BLaER1 (cell line): ENCODE measurements around the gene ZBTB17.

Experiments used
- H3K27ac ChIP-seq: shearing (Covaris generic); formaldehyde crosslinking; 2 replicates; pipeline ENCODE4 v1.8.1; 2022
- H3K27me3 ChIP-seq: shearing (Covaris generic); formaldehyde crosslinking; 2 replicates; pipeline ENCODE4 v1.8.1; 2022
- H3K36me3 ChIP-seq: shearing (Covaris generic); formaldehyde crosslinking; 2 replicates; pipeline ENCODE4 v1.8.1; 2022
- H3K4me1 ChIP-seq: shearing (Covaris generic); formaldehyde crosslinking; 2 replicates; pipeline ENCODE4 v1.8.1; 2022
- H3K4me2 ChIP-seq: shearing (Covaris generic); formaldehyde crosslinking; 2 replicates; pipeline ENCODE4 v1.8.1; 2022
- H3K4me3 ChIP-seq: shearing (Covaris generic); formaldehyde crosslinking; 2 replicates; pipeline ENCODE4 v1.8.1; 2022
- H3K9ac ChIP-seq: shearing (Covaris generic); formaldehyde crosslinking; 2 replicates; pipeline ENCODE4 v1.8.1; 2022
- H3K9me3 ChIP-seq: shearing (Covaris generic); formaldehyde crosslinking; 2 replicates; pipeline ENCODE4 v1.8.1; 2022
- H4K20me1 ChIP-seq: shearing (Covaris generic); formaldehyde crosslinking; 2 replicates; pipeline ENCODE4 v1.8.1; 2022
- Cebpa-rat ChIP-seq: shearing (Covaris generic); IDR thresholded peaks from 2 replicates; pipeline ENCODE4 v1.8.1; 2022

Gene ZBTB17

GRCh38 chr1:15969321-15969880, 6.5 kb downstream of the ZBTB17 start:
- peaks cover 23% of the 10 kb centered on the region for H3K9me3 ChIP-seq
- no peaks in the 10 kb centered on the region for H3K27me3 ChIP-seq
- peaks cover 68% of the 10 kb centered on the region for H3K4me1 ChIP-seq
- H3K4me3 ChIP-seq = no peak overlapping the region
- no peak overlapping the region for H3K4me2 ChIP-seq
- TF ChIP-seq Cebpa-rat = no peak
- H4K20me1 ChIP-seq = peaks cover 68% of the 10 kb centered on the region
- peaks cover 67% of the 10 kb centered on the region for H3K36me3 ChIP-seq
- H3K9ac ChIP-seq = no peak overlapping the region
- no peak overlapping the region for H3K27ac ChIP-seq

DNA sequence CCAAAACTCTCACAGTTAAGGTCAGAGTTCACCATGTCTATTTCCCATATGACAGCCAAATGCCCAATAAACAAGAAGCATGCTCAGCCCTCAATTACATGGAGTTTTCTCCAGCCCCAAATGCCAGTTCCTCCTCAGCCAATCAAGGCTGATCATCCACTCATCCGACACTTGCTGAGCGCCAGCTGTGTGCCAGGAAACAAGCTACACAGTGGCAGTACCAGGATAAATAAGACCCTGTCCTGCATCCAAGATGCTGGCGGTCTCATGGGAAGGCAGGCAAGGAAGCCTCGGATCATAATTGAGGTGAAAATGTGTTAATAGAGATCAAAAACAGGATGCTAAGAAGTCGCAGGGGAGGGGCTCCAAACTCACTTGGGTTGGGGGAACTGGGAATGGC, 7.7 kb downstream of the ZBTB17 start:
- Histone ChIP-seq H3K4me2 (peak overlapping the region; percentile 86), H3K27me3 (no peaks in the 10 kb centered on the region), H3K4me3 (no peak overlapping the region), H3K36me3 (peaks cover 59% of the 10 kb centered on the region), H3K4me1 (peaks cover 68% of the 10 kb centered on the region), H3K9me3 (peaks cover 23% of the 10 kb centered on the region), H4K20me1 (peaks cover 68% of the 10 kb centered on the region), H3K9ac (no peak overlapping the region), H3K27ac (peak overlapping the region; percentile 1; the same call in 1 of the 2 replicates)
- TF ChIP-seq Cebpa-rat = no peak

GRCh38 chr1:15966956-15967344, 9.0 kb downstream of the ZBTB17 start:
- Histone ChIP-seq H3K27me3 (no peaks in the 10 kb centered on the region), H3K9ac (peak overlapping the region; percentile 64; the same call in 1 of the 2 replicates), H3K4me3 (0 out of 2 replicates have a peak overlapping the region, but pooled peaks have one; percentile 27), H3K4me2 (peak overlapping the region; percentile 86), H3K36me3 (peaks cover 47% of the 10 kb centered on the region), H3K4me1 (peaks cover 74% of the 10 kb centered on the region), H4K20me1 (peaks cover 69% of the 10 kb centered on the region), H3K27ac (peak overlapping the region; percentile 37), H3K9me3 (peaks cover 19% of the 10 kb centered on the region)
- no peak for TF ChIP-seq Cebpa-rat

DNA sequence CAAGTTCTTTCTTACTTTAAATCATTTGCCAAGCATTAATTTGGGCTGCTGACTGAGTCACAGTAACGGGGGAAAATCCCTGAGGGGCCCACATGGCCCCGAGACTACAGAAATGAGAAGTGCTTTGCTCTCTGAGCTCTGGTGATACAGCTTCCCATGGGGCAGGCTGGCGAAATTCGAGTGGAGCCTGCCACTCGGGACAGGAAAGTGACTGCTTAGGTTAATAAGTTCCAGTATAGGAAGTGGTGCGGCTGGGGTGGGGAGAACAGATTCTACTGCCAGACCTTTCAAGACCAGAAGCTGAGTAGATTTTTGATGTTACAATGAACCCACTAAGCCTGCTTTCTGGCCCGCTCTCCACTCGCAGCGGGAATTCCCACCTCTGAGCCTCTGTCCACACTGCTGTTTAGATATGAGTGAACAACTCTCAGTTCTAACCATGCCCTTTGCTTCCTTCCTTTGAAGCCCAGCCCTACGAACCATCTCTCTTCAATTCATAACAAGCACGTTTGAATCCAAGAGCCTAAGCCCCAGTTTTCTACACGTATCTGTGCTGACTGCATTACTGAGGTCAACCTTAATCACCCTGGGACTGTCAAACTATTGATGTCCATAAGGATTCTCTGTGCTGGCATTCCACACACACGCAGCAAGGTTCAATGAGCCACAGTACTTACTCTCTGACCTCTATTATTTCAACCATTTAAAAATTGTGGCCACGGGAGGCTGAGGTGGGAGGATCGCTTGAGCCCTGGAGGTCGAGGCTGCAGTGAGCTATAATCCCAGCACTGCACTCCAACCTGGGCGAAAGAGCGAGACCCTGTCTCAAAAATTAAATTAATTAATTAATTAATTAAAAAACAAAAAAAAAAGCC, 9.6 kb downstream of the ZBTB17 start:
- no peaks in the 10 kb centered on the region for H3K27me3 ChIP-seq
- H3K9me3 ChIP-seq = peaks cover 19% of the 10 kb centered on the region
- peak overlapping the region; percentile 27 for H3K4me3 ChIP-seq
- H3K4me1 ChIP-seq = peaks cover 77% of the 10 kb centered on the region
- no peak for TF ChIP-seq Cebpa-rat
- peaks cover 71% of the 10 kb centered on the region for H4K20me1 ChIP-seq
- H3K4me2 ChIP-seq = peak overlapping the region; percentile 86
- peak overlapping the region; percentile 75 for H3K27ac ChIP-seq
- H3K9ac ChIP-seq = peak overlapping the region; percentile 64
- H3K36me3 ChIP-seq = peaks cover 48% of the 10 kb centered on the region

GRCh38 chr1:15965228-15965767, 10.6 kb downstream of the ZBTB17 start:
- Histone ChIP-seq H4K20me1 (peaks cover 81% of the 10 kb centered on the region), H3K4me1 (peaks cover 87% of the 10 kb centered on the region), H3K9ac (no peak overlapping the region; the same call in 1 of the 2 replicates), H3K27me3 (no peaks in the 10 kb centered on the region), H3K27ac (peak overlapping the region; percentile 75), H3K4me2 (peak overlapping the region; percentile 86), H3K9me3 (peaks cover 18% of the 10 kb centered on the region), H3K36me3 (peaks cover 41% of the 10 kb centered on the region), H3K4me3 (peak overlapping the region; percentile 27; the same call in 1 of the 2 replicates)
- TF ChIP-seq Cebpa-rat = no peak

GRCh38 chr1:15963968-15964648, 11.8 kb downstream of the ZBTB17 start:
- TF ChIP-seq Cebpa-rat = 0 out of 2 replicates have a peak, but pooled peaks have one; percentile 21
- 0 out of 2 replicates have a peak overlapping the region, but pooled peaks have one; percentile 15 for H3K9ac ChIP-seq
- peak overlapping the region; percentile 75 for H3K27ac ChIP-seq
- H3K36me3 ChIP-seq = peaks cover 29% of the 10 kb centered on the region
- peak overlapping the region; percentile 86 for H3K4me2 ChIP-seq
- peaks cover 90% of the 10 kb centered on the region for H4K20me1 ChIP-seq
- H3K9me3 ChIP-seq = peaks cover 6% of the 10 kb centered on the region
- peaks cover 98% of the 10 kb centered on the region for H3K4me1 ChIP-seq
- no peaks in the 10 kb centered on the region for H3K27me3 ChIP-seq
- no peak overlapping the region for H3K4me3 ChIP-seq

DNA sequence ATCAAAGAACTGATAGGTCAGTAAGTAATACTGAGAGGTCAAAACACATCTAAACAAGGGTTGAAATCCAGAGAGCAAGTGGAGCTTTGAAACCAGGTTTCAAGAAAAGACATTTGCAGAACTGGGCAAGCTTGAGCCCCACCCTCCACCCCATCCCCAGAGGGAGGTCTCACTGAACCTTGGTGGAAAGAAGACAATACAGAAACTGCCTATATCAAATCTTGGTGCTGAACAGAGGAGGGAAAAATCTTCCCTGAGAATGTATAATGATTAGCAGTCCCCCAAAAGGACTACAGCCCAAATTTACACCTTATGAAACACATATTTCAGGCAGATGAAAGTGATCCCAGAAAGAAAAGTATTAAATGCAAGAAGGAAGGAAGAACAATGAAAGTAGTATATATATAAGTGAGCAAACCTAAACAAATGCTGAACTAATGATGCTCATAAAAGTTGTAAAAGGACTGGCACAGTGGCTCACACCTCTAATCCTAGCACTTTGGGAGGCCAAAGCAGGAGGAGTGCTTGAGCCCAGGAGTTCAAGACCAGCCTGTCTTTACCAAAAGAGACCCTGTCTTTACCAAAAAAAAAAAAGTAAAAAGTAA, 12.4 kb downstream of the ZBTB17 start:
- Histone ChIP-seq H3K4me3 (no peak overlapping the region), H3K4me1 (peaks cover 99% of the 10 kb centered on the region), H3K27me3 (no peaks in the 10 kb centered on the region), H3K27ac (peak overlapping the region; percentile 75), H3K9ac (0 out of 2 replicates have a peak overlapping the region, but pooled peaks have one; percentile 15), H3K4me2 (peak overlapping the region; percentile 86), H3K36me3 (peaks cover 26% of the 10 kb centered on the region), H4K20me1 (peaks cover 92% of the 10 kb centered on the region), H3K9me3 (no peaks in the 10 kb centered on the region)
- no peak for TF ChIP-seq Cebpa-rat

GRCh38 chr1:15962671-15963362, 13.1 kb downstream of the ZBTB17 start:
- Histone ChIP-seq H3K9ac (peak overlapping the region; percentile 31; the same call in 1 of the 2 replicates), H3K27me3 (no peaks in the 10 kb centered on the region), H3K4me2 (peak overlapping the region; percentile 86), H3K27ac (no peak overlapping the region), H3K36me3 (peaks cover 22% of the 10 kb centered on the region; the same call in 1 of the 2 replicates), H3K4me3 (no peak overlapping the region), H3K9me3 (no peaks in the 10 kb centered on the region), H3K4me1 (peaks cover 99% of the 10 kb centered on the region), H4K20me1 (peaks cover 92% of the 10 kb centered on the region)
- no peak for TF ChIP-seq Cebpa-rat
